ENCODE measurements around the gene ADARB2. TPM values are rescaled to one million over a fixed set of nuclear protein-coding genes. Genes with fewer than 3 reads are reported as not detected.
A peak's percentile ranks its signal among the peaks of the same experiment; 100 is the strongest.
"Not testable (repeated sequence)": the region's sequence is repeated elsewhere in the genome, so short reads cannot be mapped to it uniquely, and the experiment has no call there.

The ADARB2 gene
- polyA plus RNA-seq, 4 donors, result 0.40 to 1.5 (median 0.91) TPM

DNA sequence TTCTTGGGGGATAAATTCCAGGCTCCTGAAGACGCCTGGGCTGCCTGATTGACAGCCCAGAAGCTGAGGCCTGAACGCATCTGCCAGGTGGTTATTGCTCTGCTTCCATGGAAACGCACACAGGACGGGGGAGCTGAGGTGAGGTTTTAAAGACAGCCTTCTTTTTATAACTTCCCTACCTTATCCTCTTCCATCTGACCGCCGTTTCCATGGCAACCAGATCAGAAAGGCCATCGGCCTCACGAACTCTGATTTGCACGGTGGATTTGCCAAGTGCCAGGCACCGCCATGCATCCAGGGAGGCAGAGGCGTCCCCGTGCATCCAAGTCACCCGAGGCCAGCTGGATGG lies 260.9 kb downstream of the ADARB2 start:
- no peak for DNase-seq (ENCODE audit: low read depth in 4 of 4, low spot score in 3 of 4)

DNA sequence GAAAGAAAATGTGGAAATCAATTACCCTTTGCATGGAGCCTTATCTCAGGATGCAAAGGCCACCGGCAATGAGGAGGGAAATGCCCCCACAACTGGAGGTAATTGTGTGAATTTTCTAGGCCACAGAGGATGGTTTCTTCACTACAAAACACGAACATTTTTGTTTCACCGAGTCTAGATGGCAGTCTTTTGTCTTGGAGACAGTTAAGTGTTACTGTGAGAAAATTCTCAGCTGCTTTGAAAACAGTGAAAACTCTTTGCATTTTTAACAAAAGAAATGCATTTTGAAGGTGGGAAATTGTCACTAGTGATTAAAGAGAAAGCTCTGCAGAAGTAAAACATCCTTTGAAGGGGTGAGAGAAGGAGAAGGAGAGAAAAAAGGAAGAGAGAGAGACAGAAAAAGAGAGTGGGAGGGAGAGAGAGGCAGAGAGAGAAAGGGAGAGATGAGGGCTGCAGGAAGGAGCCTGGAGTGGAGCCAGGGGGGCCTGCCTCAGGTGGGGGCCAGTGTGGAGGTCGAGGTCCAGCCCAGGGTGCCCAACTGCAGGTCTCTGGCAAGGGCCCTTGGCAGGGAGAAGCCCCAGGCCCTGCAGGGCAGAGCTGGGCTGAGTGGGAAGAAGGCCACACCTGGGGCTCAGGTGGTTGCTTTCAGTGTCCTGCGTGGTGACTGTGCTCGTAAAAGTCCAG lies 261.4 kb downstream of the ADARB2 start:
- DNase-seq (ENCODE audit: low read depth in 4 of 4, low spot score in 3 of 4), result no peak

DNA sequence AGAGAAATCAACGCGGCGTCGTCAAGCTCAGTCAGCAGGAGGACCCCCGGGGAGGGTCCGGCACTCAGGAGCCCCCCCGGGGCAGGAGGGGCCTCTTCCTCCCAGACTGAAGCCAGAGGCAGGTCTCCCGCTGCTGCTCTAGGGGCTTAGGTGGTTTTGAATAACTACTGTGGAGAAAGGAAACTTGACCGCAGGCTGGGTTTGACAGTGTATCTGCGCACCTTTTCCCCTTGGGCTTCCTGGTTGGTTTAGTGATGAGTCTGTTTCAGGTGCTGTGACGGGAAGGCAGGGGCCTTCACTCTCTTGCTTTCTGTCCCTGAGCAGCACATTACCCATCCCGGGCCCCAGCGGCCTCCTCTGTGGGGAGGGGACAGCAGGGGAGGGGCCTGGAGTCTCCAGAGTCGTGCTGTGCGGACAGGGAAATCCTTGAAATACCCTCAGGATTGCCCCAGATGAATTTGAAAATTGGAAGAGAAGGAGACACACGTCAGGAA lies 262.2 kb downstream of the ADARB2 start:
- no peak for DNase-seq (ENCODE audit: low read depth in 4 of 4, low spot score in 3 of 4)

DNA sequence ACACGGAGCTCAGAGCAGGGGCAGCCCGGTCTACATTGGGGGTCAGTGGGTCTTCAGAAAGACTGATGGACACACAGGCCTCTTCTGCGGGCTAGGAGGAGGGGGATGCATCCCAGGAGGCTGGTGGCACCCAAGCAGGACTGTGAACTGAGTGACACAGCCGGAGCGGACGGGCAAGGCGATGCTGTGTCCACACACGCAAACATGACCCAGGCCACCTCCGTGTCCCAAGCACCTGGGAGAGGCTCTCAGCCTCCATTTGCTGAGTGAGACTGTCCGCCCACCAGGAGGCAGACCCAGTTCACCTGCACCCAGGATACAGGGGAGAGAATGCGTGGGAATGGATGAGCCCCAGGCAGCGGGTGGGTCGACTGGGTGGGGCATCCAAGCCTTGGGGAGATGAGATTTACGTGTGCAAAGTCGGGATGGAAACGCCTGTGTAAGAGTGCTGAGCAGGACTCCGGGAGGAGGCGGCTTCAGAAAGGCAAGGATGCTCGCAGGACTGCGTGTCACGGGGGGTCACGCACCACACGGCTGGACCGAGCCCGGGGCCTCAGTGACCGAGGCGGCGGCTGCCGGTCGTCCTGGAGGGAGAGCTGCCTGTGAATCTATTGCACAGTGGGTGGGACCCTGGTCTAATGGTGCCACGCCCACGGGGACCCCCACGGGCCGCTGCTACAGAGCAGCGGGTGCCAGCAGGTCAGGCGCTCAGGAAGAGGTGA lies 262.8 kb downstream of the ADARB2 start:
- DNase-seq (ENCODE audit: low read depth in 4 of 4, low spot score in 3 of 4), result no peak

DNA sequence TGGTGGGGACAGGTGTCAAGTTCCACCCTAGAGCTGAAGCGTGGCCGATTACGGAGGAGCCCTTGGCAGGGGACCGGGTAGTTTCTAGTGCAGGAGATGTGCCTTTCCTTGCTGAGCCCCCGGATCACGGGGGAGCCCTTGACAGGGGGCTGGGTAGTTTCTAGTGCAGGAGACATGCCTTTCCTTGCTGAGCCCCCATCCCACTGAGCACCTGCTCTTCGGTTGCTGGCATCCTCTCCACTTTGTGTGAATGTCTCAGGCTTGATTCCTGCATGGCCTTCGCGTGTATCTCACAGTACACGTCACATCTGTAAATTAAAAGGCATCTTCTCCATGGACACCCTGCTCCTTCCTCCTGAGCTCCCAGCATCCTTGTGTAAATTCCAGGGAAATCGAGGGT lies 263.5 kb downstream of the ADARB2 start:
- DNase-seq (ENCODE audit: low read depth in 4 of 4, low spot score in 3 of 4), result no peak

DNA sequence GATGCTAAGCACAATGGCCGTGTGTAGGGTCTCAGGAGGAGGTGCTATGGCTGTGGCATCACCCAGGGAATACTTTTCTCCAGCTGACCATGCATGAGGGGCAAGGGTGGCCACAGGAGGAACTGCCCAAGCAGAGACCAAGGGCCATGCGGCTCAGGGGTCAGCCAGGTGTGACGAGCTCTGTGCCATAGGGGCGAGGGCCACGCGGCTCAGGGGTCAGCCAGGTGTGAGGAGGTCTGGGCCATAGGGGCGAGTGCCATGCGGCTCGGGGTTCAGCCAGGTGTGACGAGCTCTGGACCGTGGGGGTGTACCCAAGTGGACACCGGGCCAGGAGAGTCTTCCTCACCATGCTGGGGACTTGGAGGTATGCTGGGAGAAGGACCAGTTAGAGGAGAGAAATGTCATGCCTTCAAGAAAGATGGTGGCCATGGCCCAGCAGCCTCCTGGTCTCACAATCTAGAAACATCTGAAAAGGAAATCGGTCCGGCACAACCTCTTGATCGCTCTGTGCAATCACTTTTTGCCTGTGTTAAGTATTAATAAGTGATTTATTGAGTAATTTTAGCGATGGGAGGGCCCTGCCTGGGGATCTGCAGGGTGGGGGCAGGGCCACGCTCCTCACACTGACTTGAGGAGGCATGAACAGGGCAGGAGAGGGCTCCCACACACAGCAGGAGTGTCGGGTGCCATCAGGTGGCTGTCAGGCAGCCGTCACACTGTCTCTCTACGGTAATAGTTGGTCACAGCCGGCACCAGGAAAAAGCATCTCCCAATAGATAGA lies 265.0 kb downstream of the ADARB2 start:
- DNase-seq (ENCODE audit: low read depth in 4 of 4, low spot score in 3 of 4), result no peak

DNA sequence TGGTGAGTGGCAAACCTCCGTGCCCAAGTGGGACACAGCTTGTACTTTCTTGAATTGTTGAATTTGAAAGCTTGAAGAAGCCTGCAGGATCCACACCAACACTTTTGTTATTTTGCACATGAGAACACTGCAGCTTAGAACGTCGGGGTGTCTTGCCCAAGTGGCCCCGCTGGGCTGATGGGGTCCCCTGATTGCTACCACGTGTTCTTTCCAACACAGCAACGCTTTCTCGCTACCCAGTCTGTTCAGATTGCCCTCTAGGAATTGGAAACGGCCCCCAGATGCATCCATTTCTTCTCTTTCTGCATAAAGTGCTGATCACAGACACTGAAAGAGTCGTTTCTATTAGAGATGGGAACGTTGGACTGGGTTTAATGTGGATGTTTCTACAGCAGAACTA lies 268.5 kb downstream of the ADARB2 start:
- DNase-seq (ENCODE audit: low read depth in 4 of 4, low spot score in 3 of 4), result no peak

DNA sequence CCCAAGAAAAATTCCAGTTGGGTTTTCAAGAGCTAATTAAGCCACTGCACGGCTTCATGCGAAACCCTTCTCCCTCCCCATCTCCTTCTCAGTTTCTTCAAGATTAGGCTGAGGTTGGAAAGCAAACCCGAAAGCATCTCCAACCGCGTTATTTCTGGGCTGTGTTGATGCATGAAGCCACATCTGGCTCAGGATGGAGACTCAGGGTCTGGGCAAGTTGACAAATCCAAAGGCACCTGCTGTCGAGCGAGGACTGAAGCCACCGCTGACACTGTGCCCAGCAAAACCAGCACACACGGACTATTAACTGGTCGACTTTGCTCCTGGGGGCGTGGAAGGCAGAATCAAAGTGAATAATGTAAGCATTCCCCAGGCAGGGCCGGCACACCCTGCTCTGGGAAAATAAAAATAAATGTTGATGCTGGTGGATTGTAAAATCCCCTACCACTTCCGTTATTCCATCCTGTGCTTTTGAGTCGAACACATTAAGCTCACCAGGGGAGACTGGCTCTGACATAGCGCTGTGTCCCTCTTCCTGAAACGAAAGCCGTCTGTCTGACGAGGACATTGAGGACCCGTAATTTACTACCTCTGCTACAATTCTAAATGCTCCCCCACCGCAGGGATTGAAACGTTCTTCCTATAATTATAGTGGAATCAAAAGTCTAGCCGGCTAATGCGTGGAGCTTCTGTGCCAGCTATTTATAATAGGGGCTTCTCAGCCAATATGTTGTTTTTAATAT lies 269.8 kb downstream of the ADARB2 start:
- DNase-seq (ENCODE audit: low read depth in 4 of 4, low spot score in 3 of 4), result no peak

DNA sequence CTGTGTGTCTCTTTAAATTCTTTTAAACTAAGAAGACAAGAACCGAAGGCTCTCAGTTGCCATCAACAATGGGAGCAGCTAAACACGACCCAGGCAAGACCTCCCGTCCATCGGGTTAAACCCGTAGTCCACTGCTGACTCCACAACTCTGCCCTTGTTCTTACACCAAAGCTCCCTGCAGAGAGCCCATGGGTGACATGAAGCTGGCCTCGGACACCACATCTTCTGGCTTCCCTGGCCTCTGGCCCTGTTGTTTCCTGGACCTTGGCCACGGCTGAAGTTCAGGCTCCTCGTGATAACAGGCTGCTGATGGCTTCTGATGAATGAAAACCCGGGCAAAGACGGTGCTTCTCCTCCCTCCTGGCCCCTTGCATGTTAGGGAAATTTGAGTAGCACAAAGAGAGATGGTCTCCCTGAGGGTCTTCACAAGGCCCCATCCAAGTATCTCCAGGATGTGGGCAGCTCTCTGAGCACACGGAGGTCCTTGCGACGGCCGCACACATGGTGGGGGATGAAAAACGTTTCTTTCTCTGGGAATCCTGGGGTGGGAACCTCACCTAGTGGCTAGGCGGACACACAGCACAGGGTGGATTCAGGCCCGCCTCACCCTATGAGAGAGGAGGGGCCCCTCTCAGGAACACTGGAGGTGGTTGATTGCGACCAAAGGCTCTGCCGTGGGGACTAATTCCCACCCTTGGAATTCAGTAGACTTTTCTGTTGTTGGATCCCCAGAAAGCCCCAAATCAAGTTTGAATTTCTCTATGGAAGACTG lies 271.1 kb downstream of the ADARB2 start:
- no peak for DNase-seq (ENCODE audit: low read depth in 4 of 4, low spot score in 3 of 4)

DNA sequence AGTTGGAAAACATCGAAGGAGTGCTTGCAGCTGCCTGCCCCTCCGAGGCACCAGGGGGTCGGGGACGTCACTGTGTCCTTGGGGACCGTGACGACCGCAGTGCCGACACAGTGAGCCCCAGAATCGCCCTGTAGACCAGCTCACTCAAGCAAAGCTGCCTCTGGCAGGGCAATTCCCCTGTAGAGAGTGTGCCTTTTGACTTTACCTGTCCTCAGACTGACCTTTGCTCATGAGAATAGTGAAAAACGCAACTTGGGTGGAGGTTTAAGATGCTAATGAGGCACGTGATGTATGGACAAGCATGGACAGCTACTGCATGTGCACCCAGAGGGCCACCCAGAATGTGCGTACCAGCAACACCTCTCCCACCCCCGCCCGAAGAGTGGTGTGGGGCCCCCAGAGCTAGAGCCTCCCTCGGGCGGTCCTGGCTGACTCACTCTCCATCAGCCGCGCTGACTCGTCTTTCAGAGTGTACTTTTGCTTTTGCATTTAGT lies 271.9 kb downstream of the ADARB2 start:
- DNase-seq (ENCODE audit: low read depth in 4 of 4, low spot score in 3 of 4), result no peak

DNA sequence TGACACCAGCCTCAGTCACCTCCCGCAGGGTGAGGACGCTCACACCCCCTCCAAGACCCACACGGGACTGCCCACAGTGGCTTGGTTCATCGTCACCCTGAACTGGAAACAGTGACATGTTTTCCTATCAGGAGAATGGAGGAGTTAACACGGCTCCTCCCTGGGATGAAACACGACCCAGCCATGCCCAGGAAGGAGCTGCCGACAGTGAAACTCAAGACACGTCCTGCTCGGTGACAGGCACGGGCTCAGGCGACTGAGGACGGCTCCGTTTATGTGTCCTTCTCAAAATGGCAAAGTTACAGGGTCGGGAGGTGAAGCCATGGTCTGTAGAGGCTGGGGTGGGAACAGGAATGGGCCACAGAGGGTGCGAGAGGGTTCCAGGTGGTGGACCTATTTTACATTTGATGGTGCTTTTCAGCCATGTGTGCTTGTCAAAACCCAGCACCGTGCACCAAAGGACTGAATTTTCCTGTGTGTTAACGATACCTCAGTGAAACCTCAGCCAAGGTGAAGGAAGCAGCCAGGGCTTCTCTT lies 272.4 kb downstream of the ADARB2 start:
- peak in 1 of 4 donors; percentile 44 for DNase-seq (ENCODE audit: low read depth in 4 of 4, low spot score in 3 of 4)

DNA sequence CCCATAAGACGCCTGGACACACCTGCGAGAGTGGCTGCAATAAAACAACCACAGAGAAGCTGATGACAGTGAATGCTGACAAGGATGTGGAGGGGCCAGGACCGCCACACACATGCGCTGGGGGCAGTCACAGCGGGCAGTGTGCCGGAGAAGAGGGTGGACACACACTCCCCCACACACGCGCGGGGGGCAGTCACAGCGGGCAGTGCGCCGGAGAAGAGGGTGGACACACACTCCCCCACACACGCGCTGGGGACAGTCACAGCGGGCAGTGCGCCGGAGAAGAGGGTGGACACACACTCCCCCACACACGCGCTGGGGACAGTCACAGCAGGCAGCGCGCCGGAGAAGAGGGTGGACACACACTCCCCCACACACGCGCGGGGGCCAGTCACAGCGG lies 273.4 kb downstream of the ADARB2 start:
- DNase-seq (ENCODE audit: low read depth in 4 of 4, low spot score in 3 of 4), result not testable (repeated sequence)

DNA sequence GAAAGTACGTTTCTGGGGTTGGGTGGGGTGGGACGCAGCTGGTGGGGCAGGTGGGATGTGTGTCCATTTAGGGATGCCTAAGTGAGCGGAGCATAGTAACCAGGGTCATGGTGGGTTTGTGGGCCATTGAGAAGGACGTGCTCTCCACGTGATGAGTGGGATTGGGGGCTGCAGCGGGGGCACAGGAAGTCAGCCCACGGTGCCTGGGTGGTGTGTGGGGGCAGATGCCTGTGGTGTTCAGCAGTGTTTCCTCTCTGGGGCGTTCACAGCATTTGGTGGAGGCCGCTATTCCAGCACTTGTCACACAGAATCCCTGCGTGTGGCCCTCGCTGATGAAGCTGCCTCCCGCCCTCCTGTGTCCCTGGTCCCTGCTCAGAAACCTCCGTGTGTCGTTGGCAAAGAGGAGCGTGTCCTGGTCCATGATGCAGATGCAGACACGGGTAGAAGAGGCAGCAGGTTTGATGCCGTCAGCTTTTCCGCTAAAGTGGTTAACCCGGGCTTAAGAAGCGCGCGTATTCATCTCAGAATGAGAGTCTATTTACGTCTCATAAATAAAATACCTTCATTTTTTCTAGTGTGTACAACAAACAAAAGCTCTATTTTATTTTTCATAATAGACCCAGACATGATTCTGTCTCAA lies 274.2 kb downstream of the ADARB2 start:
- DNase-seq (ENCODE audit: low read depth in 4 of 4, low spot score in 3 of 4), result no peak

DNA sequence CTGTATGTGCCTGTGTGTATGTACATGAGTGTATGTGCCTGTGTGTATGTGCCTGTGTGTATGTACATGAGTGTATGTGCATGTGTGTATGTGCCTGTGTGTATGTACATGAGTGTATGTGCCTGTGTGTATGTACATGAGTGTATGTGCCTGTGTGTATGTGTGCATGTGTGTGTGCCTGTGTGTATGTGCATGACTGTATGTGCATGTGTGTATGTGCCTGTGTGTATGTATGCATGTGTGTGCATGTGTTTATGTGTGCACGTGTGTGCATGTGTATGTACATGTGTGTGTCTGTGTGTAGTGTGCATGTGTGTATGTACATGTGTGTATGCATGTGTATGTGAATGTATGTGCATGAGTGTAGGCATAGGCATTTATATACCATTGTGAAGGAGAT lies 274.8 kb downstream of the ADARB2 start:
- DNase-seq (ENCODE audit: low read depth in 4 of 4, low spot score in 3 of 4), result no peak

DNA sequence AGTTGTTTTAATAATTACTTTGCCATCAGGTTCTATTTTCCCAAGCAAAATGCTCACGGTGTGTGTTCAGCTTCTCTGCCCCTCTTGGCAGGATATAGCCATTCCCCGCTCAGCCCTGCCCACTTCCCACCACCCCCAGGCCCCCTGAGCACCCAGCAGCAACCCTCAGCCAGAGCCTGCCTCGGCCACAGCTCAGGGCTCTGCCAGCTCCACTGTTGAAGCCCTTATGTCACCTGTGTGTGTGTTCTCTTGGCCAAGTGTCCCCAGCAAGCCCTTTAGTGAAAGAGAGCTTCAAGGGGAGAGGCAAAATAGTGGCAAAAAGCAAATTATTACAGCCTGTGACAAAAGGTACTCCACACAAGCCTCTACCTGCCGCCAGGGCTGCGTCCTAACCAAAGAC lies 275.3 kb downstream of the ADARB2 start:
- DNase-seq (ENCODE audit: low read depth in 4 of 4, low spot score in 3 of 4), result no peak

DNA sequence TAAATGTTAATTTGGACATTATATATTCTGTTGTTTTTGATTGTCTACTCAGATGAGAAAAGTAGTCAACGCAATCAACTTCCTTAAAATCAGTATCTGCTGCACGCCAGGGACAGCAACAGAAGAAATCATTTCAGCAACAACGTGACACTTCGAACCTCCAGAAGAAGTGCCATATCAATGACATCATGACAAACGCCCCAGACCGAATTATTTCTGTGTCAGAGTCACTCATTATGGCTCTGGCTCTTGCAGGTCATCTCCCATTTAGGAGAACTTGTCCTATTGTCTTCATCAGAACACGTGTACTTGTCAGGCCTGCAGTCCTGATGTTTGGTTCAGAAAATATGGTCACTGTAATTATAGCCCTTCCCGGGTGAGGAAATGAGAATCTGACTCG lies 276.3 kb downstream of the ADARB2 start:
- DNase-seq (ENCODE audit: low read depth in 4 of 4, low spot score in 3 of 4), result no peak

DNA sequence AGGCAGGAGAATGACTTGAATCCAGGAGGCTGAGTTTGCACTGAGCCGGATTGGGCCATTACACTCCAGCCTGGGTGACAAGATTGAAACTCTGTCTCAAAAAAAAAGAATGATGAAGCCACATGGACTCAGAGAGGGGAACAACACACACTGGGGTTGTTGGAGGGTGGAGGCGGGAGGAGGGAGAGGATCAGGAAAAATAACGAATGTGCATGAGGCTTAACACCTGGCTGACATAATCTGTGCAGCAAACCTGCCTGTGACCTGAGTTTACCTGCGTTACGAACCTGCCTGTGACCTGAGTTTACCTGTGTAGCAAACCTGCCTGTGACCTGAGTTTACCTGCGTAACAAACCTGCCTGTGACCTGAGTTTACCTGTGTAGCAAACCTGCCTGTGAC lies 277.7 kb downstream of the ADARB2 start:
- not testable (repeated sequence) for DNase-seq (ENCODE audit: low read depth in 4 of 4, low spot score in 3 of 4)

DNA sequence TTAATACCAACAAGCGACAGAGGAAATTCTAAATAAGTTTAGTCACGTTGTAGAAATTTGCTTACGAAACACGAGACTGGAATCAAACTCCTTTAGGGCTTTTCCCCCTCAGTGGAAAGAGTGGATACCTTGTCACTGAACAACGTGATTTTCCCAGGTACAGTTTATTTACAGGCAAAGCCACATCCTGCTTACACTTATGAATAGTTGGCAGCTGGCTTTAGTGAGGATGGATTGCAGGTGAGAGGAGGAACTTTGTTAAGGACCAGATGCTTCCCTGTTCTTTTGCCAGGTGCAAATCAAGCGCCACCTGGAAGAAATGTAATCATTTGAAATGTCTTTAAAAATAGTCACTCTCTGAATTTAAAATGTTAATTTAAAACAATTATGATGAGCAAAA lies 282.4 kb downstream of the ADARB2 start:
- no peak for DNase-seq (ENCODE audit: low read depth in 4 of 4, low spot score in 3 of 4)

DNA sequence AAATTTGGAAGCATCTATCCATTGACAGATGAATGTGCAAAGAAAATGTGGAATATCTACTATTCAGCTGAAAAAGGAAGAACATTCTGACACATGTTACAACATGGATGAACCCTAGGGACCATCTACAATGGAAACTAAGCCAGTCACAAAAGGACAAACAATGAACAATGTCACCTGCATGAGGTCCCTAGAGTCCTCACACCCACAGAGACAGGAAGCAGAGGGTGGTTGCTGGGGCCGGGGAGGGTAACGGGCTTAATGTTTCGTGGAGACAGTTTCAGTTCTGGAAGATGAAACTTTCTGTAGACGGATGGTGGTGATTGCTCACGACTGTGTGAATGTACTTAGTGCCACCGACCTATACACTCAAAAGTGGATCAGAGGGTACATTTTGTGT lies 282.9 kb downstream of the ADARB2 start:
- DNase-seq (ENCODE audit: low read depth in 4 of 4, low spot score in 3 of 4), result no peak

Measured in left renal pelvis (tissue), 4 donors.